Embryonic facial prominence (tissue), 1 donor: ENCODE results near the gene PTPRO.

ENCODE experiments used
- DNase-seq: peaks from one replicate; pipeline ENCODE4 v3.0.0-alpha.2; 2016; ENCODE audit errors: extremely low spot score

Gene PTPRO

GRCh38 chr12:15322164-15323061 lies at the start of gene PTPRO:
TSS of gene PTPRO (plus strand) at chr12:15322508.
- DNase-seq = no peak

- DNase-seq = no peak
These were observed 48.4 kb upstream of the PTPRO start for GRCh38 chr12:15273896-15274295.

- no peak for DNase-seq
These were observed 47.7 kb upstream of the PTPRO start for GRCh38 chr12:15274561-15274967.

GRCh38 chr12:15276088-15276698 lies 46.1 kb upstream of the PTPRO start:
- no peak for DNase-seq

- DNase-seq = no peak
These were observed 43.3 kb upstream of the PTPRO start for GRCh38 chr12:15278816-15279658.

- no peak for DNase-seq
These were observed 41.4 kb upstream of the PTPRO start for GRCh38 chr12:15280930-15281329.

GRCh38 chr12:15289192-15289591 lies 33.1 kb upstream of the PTPRO start:
- no peak for DNase-seq

- DNase-seq = no peak
These were observed 28.6 kb upstream of the PTPRO start for GRCh38 chr12:15293731-15294130.

- no peak for DNase-seq
These were observed 22.4 kb upstream of the PTPRO start for GRCh38 chr12:15299947-15300346.

GRCh38 chr12:15304296-15304695 lies 18.0 kb upstream of the PTPRO start:
- no peak for DNase-seq

GRCh38 chr12:15306605-15307004 lies 15.7 kb upstream of the PTPRO start:
- DNase-seq = no peak

- no peak for DNase-seq
These were observed 15.2 kb upstream of the PTPRO start for GRCh38 chr12:15307079-15307478.

- no peak for DNase-seq
These were observed 3.5 kb upstream of the PTPRO start for GRCh38 chr12:15318841-15319240.

GRCh38 chr12:15320881-15321280 lies 1.4 kb upstream of the PTPRO start:
- DNase-seq = no peak

- DNase-seq = no peak
These were observed 1.2 kb downstream of the PTPRO start for GRCh38 chr12:15323480-15323879.

- DNase-seq = no peak
These were observed 7.6 kb downstream of the PTPRO start for GRCh38 chr12:15329891-15330290.

- DNase-seq = no peak
These were observed 11.9 kb downstream of the PTPRO start for GRCh38 chr12:15334225-15334624.

- DNase-seq = no peak
These were observed 13.7 kb downstream of the PTPRO start for GRCh38 chr12:15335959-15336358.

- DNase-seq = no peak
These were observed 14.7 kb downstream of the PTPRO start for GRCh38 chr12:15336768-15337553.

- no peak for DNase-seq
These were observed 19.1 kb downstream of the PTPRO start for GRCh38 chr12:15341371-15341770.

GRCh38 chr12:15344561-15344960 lies 22.3 kb downstream of the PTPRO start:
- no peak for DNase-seq

- no peak for DNase-seq
These were observed 24.2 kb downstream of the PTPRO start for GRCh38 chr12:15346488-15346887.
